Measurements from ENCODE around the gene COL4A4.

Gene COL4A4

DNA sequence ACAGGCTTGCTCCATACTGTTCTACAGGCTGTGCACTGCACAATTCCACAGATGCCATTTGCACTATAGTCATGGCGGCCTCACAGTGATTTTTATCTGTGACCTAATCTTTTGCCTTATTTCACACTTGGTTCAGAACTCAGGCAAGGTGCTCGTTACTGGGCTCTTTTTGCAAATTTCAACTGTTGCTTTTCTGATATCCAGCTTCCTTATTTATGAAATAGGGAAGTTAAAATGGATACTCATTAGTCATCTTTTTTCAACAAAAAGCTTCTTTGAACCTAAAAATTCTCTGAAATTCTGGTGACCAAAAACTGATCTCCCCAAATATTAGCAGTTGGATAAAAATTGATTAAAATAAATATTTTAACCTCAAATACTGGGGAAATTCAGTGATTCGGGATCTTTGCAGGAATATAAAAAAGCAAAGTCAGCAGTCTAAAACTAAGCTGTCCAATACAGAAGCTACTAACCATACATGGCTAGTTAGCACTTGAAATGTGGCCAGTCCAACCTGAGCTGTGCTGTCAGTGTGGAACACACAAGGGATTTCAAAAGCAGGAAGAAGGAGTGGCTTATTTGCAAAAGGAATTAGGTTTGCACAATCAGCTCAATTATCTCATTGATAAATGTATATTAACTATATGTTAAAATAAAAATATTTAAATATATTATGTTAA lies 134.4 kb downstream of the COL4A4 start:
- no peak for DNase-seq

DNA sequence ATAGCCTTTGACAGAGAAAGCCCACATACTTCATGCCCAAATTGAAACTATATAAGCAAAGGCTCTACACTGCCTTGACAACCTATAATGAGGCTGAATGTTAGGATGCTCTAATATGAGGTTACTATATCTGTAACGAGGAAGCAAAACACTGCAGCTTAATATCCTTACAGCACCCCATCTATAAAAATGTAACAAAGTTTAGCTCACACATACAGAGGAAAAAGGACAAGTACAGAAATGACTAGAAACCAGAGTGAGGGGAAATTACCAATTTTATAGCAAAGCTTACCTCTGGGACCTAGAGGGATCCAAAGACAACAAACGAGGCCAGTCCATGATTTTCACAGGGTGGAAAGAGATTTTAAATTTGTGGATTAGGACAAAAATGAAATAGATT lies 138.5 kb downstream of the COL4A4 start:
- DNase-seq, result no peak

DNA sequence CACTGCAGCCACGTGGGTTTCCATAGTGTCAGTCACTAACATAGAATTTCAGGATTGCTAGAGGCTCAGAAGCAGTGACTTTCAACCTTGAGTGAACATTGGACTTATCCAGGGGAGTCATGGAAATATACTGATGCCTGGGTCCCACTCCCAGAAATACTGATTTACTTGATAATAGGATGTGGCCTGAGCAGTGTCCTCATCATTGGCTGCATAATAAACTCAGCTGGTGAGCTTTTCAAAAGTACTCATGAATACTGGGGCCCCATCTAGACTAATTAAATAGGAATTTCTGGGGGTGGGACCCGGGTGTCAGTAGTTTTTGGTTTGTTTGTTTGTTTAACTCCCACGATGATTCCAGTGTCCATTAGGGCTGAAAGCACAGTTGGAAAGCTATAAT lies 141.4 kb downstream of the COL4A4 start:
- no peak for DNase-seq

DNA sequence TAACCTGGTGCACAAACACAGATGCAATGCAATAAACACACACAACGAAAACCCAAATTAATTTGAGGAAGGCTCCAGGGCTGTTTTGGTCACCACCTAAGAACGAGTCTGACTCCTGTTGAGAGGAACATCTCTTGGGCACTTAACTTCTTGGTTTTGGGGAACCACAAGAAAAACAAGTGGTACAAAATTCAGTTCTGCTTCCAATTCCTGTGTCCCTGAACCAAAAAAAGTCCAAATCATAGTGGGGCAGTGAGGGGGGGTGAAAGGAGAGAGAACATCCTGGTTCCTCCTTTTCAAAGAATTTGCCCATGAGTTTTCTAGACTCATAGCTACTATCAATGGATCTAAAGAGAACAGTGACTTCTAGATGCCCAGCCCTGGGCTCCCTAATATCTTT lies 143.6 kb downstream of the COL4A4 start:
- DNase-seq, result no peak

DNA sequence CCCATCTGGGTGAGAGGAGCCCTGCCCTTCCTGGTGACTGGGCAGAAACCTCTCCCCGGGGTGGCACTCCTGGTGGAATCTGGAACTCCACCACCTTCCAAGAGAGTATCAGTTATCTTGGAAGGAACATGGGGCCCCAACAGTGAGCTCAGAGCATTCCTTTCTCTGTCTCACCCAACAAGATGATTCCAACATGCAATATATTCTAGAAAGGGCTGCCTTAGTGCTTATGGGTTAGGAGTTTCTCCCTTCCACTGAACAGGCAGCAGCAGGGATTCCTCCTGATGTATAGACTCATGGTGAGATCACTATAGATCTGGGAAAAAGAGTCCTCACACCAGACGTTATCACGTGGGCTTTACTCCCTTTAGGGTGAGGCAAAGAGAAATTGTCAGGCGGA lies 147.1 kb downstream of the COL4A4 start:
- DNase-seq, result no peak

DNA sequence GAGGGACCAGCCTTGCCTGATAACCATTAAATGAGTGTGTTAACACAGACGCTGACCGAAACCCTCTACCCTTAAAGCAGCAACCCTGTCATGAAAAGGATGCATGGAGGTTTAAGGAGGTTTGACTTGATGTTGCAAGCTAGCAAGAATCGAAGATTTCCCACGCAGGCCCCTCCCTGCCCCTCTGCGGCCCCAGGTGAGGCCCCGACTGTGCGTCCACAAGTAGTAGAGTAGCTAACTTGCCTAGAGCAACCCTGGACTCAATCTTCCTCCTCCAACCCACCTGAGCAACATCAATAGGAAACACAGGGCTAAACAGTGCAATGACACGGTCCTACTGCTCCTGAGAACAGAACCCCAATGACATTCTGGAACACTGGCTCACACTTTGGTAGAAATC lies 150.1 kb downstream of the COL4A4 start:
- DNase-seq, result no peak

DNA sequence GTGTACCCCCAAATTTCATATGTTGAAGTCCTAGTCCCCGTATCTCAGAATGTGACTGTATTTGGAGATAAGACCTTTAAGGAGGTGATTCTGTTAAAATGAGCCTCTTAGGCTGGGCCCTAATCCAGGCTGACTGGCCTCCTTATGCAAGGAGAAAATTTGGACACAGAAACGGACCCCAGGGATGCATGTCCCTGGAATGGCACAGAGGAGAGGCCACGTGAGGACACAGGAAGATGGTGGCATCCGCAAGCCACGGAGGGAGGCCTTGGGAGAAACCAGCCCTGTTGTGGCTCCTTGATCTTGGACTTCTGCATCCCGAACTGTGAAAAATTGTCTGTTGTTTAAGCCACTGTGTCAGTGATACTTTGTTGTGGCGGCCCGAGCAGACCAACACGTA lies 150.7 kb downstream of the COL4A4 start:
- no peak for DNase-seq

DNA sequence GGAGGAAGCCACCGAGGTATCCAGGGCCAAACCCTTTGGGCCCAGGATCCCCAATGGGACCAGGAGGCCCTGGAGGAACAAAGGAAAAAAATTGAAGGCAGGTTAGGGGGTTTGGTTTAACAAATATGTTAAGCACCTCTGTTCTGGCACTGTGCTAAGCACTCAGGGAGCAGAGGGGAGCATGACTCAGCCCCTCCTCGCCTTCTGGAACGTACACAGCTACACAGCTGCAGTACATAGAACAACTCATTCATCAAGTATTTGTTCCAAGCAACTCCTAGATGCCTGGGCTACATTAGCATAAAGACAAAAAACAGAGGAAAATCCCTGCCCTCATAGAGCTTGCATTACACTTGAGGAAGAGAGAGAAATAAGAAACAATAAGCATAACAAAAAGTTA lies 153.6 kb downstream of the COL4A4 start:
- DNase-seq, result no peak

DNA sequence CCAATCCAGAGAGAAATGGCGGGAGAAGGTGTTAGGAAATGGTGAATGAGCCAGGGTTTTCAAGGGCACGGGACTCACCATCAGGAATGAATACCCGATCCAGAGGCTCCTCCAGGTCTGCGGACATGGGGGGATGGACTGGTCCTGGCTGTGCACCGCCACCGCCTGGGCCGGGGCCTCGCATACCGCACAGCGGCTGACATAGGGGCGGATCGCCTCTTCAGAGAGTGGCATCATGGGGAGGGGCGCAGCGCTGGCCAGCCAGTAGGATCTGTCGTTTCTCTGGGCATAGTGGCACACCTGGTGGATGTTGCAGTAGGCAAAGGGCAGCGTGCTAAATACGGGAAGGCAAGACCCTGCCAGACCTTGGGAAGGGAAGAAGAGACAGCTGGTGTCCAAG lies 156.1 kb downstream of the COL4A4 start:
- no peak for DNase-seq

DNA sequence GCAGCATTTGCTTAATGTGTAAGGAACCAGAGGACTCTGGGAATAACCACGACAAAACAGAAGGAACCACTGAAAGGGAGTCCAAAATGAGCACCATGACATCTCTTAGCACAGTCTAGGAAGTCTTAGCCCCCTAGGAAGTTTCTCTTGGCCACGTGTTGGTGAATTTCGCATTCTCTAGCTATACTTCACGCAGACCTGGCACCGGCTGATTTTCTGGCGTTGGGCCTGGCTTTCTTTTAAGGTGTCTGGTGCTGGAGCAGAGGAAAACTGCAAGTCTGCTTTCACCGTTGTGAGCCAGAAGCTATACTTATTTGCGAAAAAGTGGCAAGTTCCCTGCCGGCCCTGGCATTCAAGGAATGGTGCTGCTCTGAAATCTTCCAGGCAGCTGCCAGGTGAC lies 156.9 kb downstream of the COL4A4 start:
- no peak for DNase-seq

DNA sequence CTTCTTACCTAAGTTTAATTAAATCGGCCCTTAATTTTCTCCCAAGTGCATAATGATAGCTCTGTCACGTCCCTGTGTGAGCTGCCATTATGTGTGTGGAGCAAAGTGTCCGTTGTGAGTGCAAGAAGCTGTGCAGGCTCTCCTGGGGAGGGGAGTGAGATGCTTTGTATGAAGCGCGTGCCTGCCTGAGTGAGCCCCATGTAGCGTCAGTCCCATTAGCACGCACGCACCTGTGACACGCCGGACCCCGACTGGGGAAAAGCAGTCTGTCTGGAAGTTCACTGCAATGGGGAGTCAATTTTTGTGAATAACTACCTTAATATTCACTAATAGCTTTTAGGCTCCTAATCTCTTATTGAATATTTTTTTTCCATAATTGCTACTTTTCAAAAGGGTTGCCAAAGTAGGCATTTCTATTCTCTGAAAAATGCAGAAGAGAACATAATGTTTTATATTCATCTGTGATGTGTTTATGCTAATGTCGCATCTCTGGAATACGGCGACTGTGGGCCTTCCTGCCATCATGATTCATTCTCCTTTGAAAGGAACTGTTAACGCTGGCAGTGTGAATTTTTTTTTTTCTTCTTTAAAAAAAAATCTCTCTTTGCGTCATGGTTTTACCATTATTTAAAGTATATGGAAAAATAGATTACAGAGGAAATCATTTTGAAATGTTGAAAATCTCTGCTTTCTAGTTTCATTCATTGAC lies 157.7 kb downstream of the COL4A4 start:
- no peak for DNase-seq

DNA sequence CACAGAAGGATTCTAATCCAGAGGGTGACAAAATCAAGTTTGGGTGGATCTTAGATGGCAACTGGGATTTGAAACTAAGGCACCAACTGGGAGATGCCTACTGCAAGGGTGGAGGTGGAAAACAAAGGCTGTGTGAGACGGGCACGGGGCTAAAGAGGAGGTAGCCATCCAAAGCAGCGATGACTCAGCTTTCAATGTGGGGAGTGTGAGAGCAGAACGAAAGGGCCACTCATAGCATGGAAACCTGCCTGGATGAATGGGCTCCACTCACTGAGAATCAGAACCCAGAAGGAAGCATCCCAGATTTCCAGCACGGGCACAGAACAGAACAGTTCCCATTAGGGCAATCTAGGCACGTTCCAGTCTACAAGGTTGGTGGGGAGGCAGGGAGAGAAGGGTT lies 159.5 kb downstream of the COL4A4 start:
- no peak for DNase-seq

DNA sequence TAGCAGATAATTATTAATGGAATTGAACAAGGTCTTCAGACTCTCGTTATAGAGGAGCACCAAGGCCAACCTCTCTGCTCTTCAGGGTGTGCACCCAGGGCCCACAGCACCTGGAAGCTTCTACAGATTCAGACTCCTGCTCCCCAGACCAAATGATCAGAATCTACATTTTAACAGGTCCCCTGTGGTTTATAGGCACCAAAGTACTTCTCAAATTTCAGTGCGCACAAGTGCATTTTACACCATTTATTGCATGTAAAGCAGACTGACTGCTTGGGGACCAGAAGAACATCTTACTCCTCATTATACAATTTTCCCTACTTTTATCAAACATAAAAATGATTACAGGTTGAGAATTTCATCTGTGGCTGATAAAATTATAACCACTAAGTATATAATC lies 163.9 kb downstream of the COL4A4 start:
- no peak for DNase-seq

DNA sequence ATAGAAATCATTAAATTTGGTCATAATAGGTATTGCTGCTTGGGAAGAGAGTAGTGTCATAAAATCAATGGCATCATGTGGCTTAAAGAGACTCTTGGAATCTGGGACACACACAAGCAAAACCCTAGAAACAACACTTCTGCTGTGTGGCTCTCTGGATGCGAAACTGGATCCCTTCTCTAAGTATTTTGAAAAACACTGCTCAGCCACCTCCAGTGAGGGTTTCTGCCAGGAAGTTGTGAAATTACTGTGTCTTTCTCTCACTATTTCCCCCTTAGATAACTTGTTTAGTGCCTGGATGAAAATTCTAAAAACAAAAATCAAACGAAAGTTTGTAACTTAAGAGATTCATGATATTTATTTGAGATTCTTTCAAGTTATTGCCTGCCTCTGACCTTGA lies 164.3 kb downstream of the COL4A4 start:
- no peak for DNase-seq

DNA sequence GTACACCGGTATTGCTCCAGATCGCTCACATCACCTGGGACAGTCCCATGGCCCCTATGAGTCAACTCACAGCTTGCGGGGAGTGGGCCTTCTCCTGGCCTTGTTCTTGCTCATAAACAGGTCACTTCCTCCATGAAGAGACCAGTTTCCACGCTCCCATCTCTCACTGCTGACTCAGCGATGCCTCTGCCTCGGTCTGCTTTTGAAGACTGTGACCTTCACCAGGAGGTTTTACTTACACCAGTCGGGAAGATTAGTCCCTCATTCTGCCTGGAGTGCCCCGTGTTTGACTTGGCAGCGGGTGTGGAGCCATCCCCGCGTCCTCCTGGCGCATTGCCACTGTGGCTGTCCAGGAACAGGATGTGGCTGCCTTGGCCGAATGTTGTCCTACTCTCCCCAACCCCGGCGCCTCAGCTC lies 168.4 kb downstream of the COL4A4 start:
- DNase-seq, result no peak

DNA sequence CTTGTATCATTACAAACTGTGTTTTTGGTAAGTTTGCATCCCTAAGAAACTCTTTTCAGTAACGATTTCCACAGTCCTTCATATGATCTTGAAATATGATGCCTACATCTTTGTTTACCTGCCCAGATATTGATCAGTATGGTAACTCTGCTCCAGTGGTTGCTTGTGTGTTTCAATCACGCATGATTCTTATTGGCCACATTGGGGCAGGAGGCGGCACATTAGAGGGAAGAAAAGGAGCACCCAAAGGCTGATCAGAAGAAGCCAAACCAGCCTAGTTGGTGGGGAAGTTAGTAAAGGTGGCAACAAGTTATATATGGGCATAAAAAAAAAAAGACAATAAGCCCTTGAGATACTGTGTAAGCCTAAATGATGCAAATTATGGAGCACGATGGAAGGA lies 169.2 kb downstream of the COL4A4 start:
- DNase-seq, result no peak

DNA sequence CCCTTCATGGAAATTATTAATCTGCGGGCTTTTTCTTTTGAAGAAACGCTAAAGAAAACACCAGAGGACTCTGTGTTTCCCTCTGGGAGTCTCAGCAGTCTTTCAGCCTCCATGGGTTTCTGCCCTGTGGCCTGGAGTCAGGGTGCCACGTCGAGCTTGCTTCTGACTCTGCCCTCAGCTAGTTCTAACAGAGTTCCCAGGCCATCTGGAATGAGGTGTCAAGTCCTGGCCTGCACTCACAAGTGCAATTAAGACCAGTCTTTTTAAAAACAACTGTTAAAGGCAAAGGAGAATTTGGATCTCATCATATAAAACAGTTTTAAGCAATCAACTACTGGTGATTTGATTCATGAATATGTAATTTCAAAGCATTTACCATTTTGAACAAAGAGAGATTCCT lies 170.8 kb downstream of the COL4A4 start:
- no peak for DNase-seq

DNA sequence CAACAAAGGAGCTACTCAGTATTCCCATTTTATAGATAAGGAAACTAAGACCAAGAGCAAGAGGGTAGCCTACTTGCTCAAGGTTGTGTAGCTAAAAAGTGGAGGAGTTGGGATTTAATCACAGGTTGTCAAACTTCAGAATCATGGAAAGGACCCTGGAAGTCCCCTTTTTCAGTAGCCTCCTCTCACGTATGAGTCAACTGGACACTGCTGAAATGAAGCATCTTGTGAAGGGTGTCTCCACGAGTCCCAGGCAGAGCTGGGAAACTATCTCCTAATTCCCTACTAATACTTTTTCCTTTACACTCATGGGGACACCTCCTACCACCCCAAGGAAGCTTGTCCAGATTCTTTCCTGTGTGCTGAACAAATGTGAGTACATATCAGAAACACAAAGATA lies 172.3 kb downstream of the COL4A4 start:
- no peak for DNase-seq

DNA sequence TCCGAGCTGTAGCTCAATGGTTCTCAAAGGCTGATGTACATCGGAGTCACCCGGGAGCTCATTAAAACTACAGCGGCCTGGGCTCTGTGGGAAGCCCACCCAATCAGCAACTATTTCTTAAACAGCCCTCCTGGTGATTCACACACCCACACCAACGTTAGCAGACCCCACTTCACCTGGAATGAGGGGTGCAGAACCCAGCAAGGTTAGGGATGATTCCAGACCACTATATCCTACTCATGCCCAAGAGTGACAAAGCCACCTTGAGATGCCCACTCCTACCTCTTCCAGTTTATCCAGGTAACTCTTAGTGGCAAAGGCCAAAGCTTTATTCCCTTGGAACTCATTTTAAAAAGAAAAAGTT lies 178.4 kb downstream of the COL4A4 start:
- DNase-seq, result no peak

DNA sequence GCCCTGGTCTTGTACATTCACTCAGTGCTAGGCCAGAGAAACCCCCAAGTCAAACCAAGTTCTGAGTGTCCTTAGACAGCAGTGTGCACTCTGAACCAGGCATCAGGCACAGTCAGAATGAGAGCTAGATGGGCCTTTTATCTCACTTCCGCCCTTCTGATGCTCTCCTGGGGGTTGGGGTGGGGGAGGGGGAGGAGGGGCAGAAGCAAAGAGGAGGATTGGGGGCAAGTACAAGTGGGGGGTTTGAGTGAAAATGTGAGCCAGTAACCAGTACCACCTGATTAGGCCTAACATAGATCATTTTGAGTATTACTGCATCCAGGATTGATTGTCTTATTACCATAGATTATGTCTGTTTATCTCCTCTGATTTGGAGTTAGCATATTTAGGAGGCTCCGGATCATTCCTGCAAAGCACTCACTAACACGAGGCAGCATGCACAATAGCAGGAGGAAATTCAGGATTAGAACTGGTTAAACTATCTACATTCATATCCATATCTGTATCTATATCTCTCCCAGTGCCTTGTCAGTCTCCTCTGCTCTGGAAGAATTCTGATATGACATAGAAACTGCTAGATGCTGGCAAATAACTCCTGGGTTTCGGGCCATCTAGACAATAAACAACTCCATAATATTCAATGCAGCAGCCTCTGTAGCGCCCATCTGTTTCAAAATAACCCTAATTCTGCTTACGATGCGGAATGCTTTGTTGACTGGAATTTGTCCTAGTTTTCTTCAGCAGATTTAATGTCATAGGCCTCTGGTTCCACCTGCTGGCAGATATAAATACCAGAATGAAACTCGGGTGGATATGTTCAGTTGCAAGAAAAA lies 179.0 kb downstream of the COL4A4 start:
- DNase-seq, result peak; percentile 66 to 83

DNA sequence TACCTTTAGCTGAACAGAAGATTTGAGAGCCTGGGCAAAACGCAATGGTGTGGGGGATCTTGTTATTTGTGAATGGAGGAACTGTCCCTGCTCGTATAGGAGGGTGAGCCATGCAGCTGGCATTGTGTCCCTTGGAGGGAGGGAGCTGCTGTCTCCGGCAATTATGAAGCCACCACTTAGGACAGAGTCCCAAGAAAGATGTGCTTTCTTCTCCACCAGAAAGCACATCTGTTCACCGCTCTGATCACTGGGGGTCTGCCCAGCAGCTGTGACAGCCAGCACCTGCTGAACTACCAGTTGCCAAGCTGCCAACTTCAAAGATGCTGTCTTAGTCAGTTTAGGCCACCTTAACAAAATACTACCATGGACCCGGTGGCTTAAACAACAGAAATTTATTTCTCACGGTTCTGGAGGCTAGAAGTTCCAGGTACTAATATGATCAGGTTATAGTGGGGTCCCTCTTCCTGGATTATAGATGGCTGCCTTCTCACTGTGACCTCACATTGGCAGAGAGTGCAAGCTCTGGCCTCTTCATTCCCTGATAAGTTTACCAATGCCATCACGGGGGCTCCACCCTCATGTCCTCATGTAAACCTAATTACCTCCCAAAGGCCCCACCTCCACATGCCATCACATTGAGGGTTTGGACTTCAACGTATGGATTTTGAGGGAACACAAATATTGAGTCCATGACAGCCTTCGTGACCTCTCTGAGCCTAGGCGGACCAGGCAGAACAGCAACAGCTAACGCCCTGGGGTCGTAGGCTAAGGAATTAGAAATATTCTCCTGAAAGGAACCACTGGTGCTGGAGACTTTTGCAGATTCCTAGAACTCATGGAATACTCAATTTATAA lies 179.9 kb downstream of the COL4A4 start:
- DNase-seq, result no peak

DNA sequence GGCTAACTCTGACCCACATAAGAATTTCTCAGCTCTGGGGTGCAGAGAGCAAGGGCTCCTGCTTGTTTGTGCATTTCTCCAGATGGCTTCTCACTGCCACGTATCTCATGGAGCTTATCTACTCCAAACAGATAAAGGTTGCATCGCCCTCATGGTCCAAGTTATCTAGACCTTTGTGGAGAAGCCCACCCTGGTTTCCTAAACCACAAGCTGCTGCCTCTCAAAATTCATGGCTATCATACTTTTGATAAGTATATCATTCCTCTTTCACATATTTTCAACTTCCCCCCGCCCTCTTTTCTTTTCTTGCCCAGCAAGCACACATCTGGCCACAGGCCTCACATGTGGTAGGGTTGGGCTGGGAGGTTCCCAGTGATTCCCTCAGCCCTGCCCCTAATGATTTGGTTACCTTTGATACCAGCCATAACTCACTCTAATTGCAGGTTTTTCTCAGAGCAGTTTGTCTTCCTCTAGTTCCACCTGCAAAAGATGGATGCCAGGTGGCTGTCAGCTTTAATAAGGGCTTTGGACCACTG lies 182.1 kb downstream of the COL4A4 start:
- DNase-seq, result no peak

DNA sequence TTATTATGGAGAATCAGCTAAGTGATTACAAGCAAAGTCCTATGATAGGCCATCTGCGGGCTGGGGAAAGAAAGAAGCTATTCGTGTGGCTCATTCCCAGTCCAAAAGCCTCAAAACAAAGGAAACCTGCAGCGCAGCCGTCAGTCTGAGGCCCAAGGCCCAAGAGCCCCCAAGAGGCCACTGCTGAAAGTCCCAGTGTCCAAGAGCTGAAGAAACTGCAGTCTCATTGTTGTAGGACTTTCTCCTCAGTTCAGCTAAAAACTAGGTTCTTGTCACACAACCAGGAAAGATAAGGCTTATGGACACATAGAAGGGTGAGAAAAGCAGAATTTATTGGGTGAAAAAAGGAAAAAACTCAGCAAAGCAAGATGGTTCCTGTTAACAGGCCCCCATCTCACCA lies 185.0 kb downstream of the COL4A4 start:
- DNase-seq, result no peak
